ENCODE measurements around the gene FAM98B. TPM values are rescaled to one million over a fixed set of nuclear protein-coding genes. Genes with fewer than 3 reads are reported as not detected.

The FAM98B gene
- total and polyA plus RNA-seq, 2 of the 13 experiments (the other 11 are each of a cell fraction or from before 2014, with no cell fraction given) = 3.7 to 4.7 TPM

- Histone ChIP-seq H3K27me3 (ENCODE audit: control insufficient read depth in 1 of 2, insufficient read depth in 2 of 2, low read length in 2 of 2) (peaks cover 0 to 1% of the 10 kb centered on the region in 2 experiments; a peak in 1 of 5 replicates), H3K9ac (ENCODE audit: insufficient read depth, low read depth, low read length) (no peak overlapping the region), H3K36me3 (replicated peaks in 1 of 2; ENCODE audit: control insufficient read depth in 1 of 2, insufficient read depth in 2 of 2, low read length in 2 of 2) (no peaks in the 10 kb centered on the region), H3K4me2 (ENCODE audit: low read depth, low read length) (no peak overlapping the region), H3K4me3 (replicated peaks in 1 of 3; ENCODE audit: insufficient read depth in 1 of 3, low read depth in 2 of 3, low read length in 3 of 3) (no peak overlapping the region), H3K79me2 (ENCODE audit: insufficient read depth, low read length) (no peaks in the 10 kb centered on the region), H4K20me1 (ENCODE audit: insufficient read depth, low read length) (no peaks in the 10 kb centered on the region), H3K4me1 (ENCODE audit: insufficient read depth, low read length) (no peaks in the 10 kb centered on the region), H3K9me3 (ENCODE audit: low read length) (no peaks in the 10 kb centered on the region), H3K27ac (ENCODE audit: extremely low read length, insufficient read depth, low read length) (no peak overlapping the region), H2AFZ (ENCODE audit: low read length) (no peak overlapping the region)
- no TSS peak for BruUV-seq (replicated peaks)
- CTCF ChIA-PET (ENCODE audit: low intra/inter-chr PET ratio, low total read pairs) = no interaction called here
- intact Hi-C loops (cut with micrococcal nuclease; ENCODE audit: unreplicated experiment) = no loop called here
- 4% methylated on average over 6 of the region's 6 CpGs for WGBS (ENCODE audit: low lambda C conversion rate)
- DNase-seq (ENCODE audit: low spot score) = no peak
- POLR2A ChIA-PET = no interaction called here
- no peak for TF ChIP-seq ETV5 (CRISPR knock-in tag; IDR thresholded peaks at IDR 0.05; ENCODE audit: borderline replicate concordance)
- TF ChIP-seq ZFP41 (CRISPR knock-in tag; IDR thresholded peaks at IDR 0.05; ENCODE audit: borderline replicate concordance) = no peak
- no peak for TF ChIP-seq HOXA9 (CRISPR knock-in tag; IDR thresholded peaks at IDR 0.05; ENCODE audit: borderline replicate concordance)
- TF ChIP-seq ZNF331 (CRISPR knock-in tag; IDR thresholded peaks at IDR 0.05) = no peak
- TF ChIP-seq SRF (IDR thresholded peaks at IDR 0.05; ENCODE audit: low read depth, low read length) = no peak
- no peak for TF ChIP-seq SALL2 (CRISPR knock-in tag; IDR thresholded peaks at IDR 0.05)
- no peak for TF ChIP-seq SIX1 (CRISPR knock-in tag; IDR thresholded peaks at IDR 0.05; ENCODE audit: borderline replicate concordance)
- no peak for FAIRE-seq
- in situ Hi-C loops (cut with HindIII; ENCODE audit: extremely low pct_ligation_motif_present, low pct_unique_long_range_greater_than_20kb) = no loop called here
- ATAC-seq = no peak
These were observed 79.5 kb downstream of the FAM98B start for GRCh38 chr15:38533416-38533915.

GRCh38 chr15:38533926-38534325, 80.0 kb downstream of the FAM98B start:
- Histone ChIP-seq H4K20me1 (ENCODE audit: insufficient read depth, low read length) (no peaks in the 10 kb centered on the region), H3K36me3 (replicated peaks in 1 of 2; ENCODE audit: control insufficient read depth in 1 of 2, insufficient read depth in 2 of 2, low read length in 2 of 2) (no peaks in the 10 kb centered on the region), H3K79me2 (ENCODE audit: insufficient read depth, low read length) (no peaks in the 10 kb centered on the region), H3K4me1 (ENCODE audit: insufficient read depth, low read length) (no peaks in the 10 kb centered on the region), H3K9me3 (ENCODE audit: low read length) (no peaks in the 10 kb centered on the region), H2AFZ (ENCODE audit: low read length) (no peak overlapping the region), H3K9ac (ENCODE audit: insufficient read depth, low read depth, low read length) (no peak overlapping the region), H3K27ac (ENCODE audit: extremely low read length, insufficient read depth, low read length) (no peak overlapping the region), H3K4me2 (ENCODE audit: low read depth, low read length) (no peak overlapping the region), H3K4me3 (replicated peaks in 1 of 3; ENCODE audit: insufficient read depth in 1 of 3, low read depth in 2 of 3, low read length in 3 of 3) (no peak overlapping the region), H3K27me3 (ENCODE audit: control insufficient read depth in 1 of 2, insufficient read depth in 2 of 2, low read length in 2 of 2) (peaks cover 0 to 1% of the 10 kb centered on the region in 2 experiments; a peak in 1 of 5 replicates)
- DNase-seq (ENCODE audit: low spot score) (no peak), ATAC-seq (no peak), FAIRE-seq (no peak)
- intact Hi-C loops (cut with micrococcal nuclease; ENCODE audit: unreplicated experiment) (no loop called here), in situ Hi-C loops (cut with HindIII; ENCODE audit: extremely low pct_ligation_motif_present, low pct_unique_long_range_greater_than_20kb) (no loop called here)
- BruUV-seq (replicated peaks) = no TSS peak
- ChIA-PET CTCF (ENCODE audit: low intra/inter-chr PET ratio, low total read pairs) (no interaction called here), POLR2A (no interaction called here)
- TF ChIP-seq DMAP1 (CRISPR knock-in tag; IDR thresholded peaks at IDR 0.05) (no peak), ZNF883 (CRISPR knock-in tag; IDR thresholded peaks at IDR 0.05; ENCODE audit: not compliant biosample characterization) (no peak), ARID5B (CRISPR knock-in tag; IDR thresholded peaks at IDR 0.05) (no peak), MLLT10 (CRISPR knock-in tag; IDR thresholded peaks at IDR 0.05) (no peak), MTA3 (CRISPR knock-in tag; IDR thresholded peaks at IDR 0.05) (no peak), NCOA2 (CRISPR knock-in tag; IDR thresholded peaks at IDR 0.05) (no peak), ZBTB34 (CRISPR knock-in tag; IDR thresholded peaks at IDR 0.05) (no peak), ZKSCAN1 (IDR thresholded peaks at IDR 0.05; ENCODE audit: low read length) (no peak), PITX1 (CRISPR knock-in tag; IDR thresholded peaks at IDR 0.05) (no peak), TAF1 (CRISPR knock-in tag; IDR thresholded peaks at IDR 0.05) (no peak)
